Heart left ventricle (tissue), 16 donors: ENCODE results near the gene ESR2. TPM values are rescaled to one million over a fixed set of nuclear protein-coding genes. Genes with fewer than 3 reads are reported as not detected.

Source experiments
- ATAC-seq, 4 donors: fragments of 200-7000 bp; cut with Tn5 transposase; one replicate each; pipeline ENCODE4 v1.9.1; 2020 to 2022; ENCODE audit warnings: moderate library complexity in 4 of 4, mild to moderate bottlenecking in 3 of 4, moderate number of reproducible peaks in 1 of 4
- DNase-seq, 5 donors: peaks; one replicate each; pipeline ENCODE4 v3.0.0-alpha.2; 2020
- H3K27ac ChIP-seq, 12 donors: fragments of 200-600 bp; sonication (generic) in 4 of 12; one replicate each; pipeline versions ENCODE4 v1.5.0 to v1.8.0; 2016 to 2022; ENCODE audit warnings: mild to moderate bottlenecking in 2 of 12
- H3K27me3 ChIP-seq, 9 donors: fragments of 200-600 bp; sonication (generic) in 2 of 9; one replicate each; pipeline versions ENCODE4 v1.5.1 to v1.8.0; 2016 to 2022; ENCODE audit warnings: mild to moderate bottlenecking in 3 of 9
- H3K36me3 ChIP-seq, 9 donors: fragments of 200-600 bp; sonication (generic) in 2 of 9; one replicate each; pipeline versions ENCODE4 v1.5.0 to v1.8.0; 2018 to 2022; ENCODE audit warnings: mild to moderate bottlenecking in 2 of 9
- H3K4me1 ChIP-seq, 12 donors: fragments of 200-600 bp; sonication (generic) in 4 of 12; one replicate each; pipeline versions ENCODE4 v1.5.0 to v1.8.0; 2016 to 2022; ENCODE audit warnings: mild to moderate bottlenecking in 3 of 12
- H3K4me3 ChIP-seq, 12 donors: fragments of 200-600 bp; sonication (generic) in 4 of 12; one replicate each; pipeline versions ENCODE4 v1.5.0 to v1.8.0; 2017 to 2022; ENCODE audit warnings: mild to moderate bottlenecking in 9 of 12, moderate library complexity in 4 of 12
- H3K9me3 ChIP-seq, 12 donors: fragments of 200-600 bp; sonication (generic) in 4 of 12; one replicate each; pipeline versions ENCODE4 v1.5.0 to v1.8.0; 2016 to 2022; ENCODE audit warnings: mild to moderate bottlenecking in 1 of 12
- CTCF ChIP-seq, 12 donors: fragments of 200-600 bp; sonication (generic) in 4 of 12; IDR thresholded peaks; one replicate each; pipeline versions ENCODE4 v1.5.0 to v1.8.0; 2018 to 2022; ENCODE audit warnings: antibody characterized with exemption in 12 of 12, mild to moderate bottlenecking in 5 of 12
- POLR2A ChIP-seq, 2 donors: fragments of 450-650 bp; IDR thresholded peaks; one replicate each; pipeline ENCODE4 v1.6.1; 2017; ENCODE audit warnings: antibody characterized with exemption in 2 of 2, mild to moderate bottlenecking in 2 of 2, moderate library complexity in 2 of 2
- WGBS, 4 donors: extraction: QIAGEN DNeasy Blood & Tissue Kit in 2 of 4; methylation state at CpG; one replicate each; pipeline versions ENCODE4 v1.1.5 to v1.1.7; 2013 to 2018; 5-methylcytosine and 5-hydroxymethylcytosine counted together
- intact Hi-C, 10 donors: fragments of 100-400 bp; cut with DNase I; formaldehyde crosslinking; loops; one replicate each; pipeline versions ENCODE4 v1.11.1 to v1.14.2; 2022
- polyA plus RNA-seq, 2 donors: library from polyadenylated mRNA; stranded (reverse); fragments of 200-250 nt; gene quantifications; one replicate each; pipeline ENCODE4 v1.2.3, GENCODE V29; 2013
- total RNA-seq, 9 donors: library from RNA; depleted of rRNA in 2 of 9; stranded (reverse); fragments of >200 nt in 2 of 9; fragmentation: NEBNext Ultra II Directional in 3 of 9; extraction: Animal tissue kit (Norgen Biotek cat#: 25700) in 3 of 9; gene quantifications; one replicate each; pipeline versions ENCODE4 v1.1.0 to v1.2.4, GENCODE V29; 2016 to 2023
- donor health status: ischemic (EF 13 %, LVEDD 7.1; RV severe dilation, severe dysfunction).
- donor health status: healthy with polysubstance abuse.
- donor health status: DM: no; HTN: yes; CAD: no.
- donor health status: DM: no; HTN: no; CAD: no.
- donor health status: ischemic (EF 25% LVEDD 6.9; RV normal size, moderate dysfunction).
- donor health status: ischemic (EF 25% LVEDD 5.7; RV mildly dilated, moderate dysfunction).
- donor health status: healthy.
- donor health status: DM: yes; HTN: yes; CAD: no.
- donor health status: ischemic (EF 35%, LVEDD 5.7; RV mildly dilated, moderate dysfunction).
- donor health status: nonischemic (EF 11% LVEDD 7.7; RV severe dilation, severe dysfunction).
- donor health status: DM: yes; HTN: yes; CAD: no.
- donor health status: PGD.
- donor health status: ischemic (EF 29% LVEDD 5.4; RV normal size, mild dysfunction).
- donor health status: nonischemic (EF 23%, LVEDD 6.1; RV moderate dilation, normal function).

Gene ESR2
- total and polyA plus RNA-seq, 11 donors = 0.15 to 1.7 (median 0.61) TPM

GRCh38 chr14:64201921-64202545 is 92.1 kb downstream of the ESR2 start:
- Histone ChIP-seq H3K4me1 (peaks cover 0 to 52% (median 20%) of the 10 kb centered on the region in 12 donors), H3K27me3 (no peaks in the 10 kb centered on the region), H3K36me3 (peaks cover 0 to 15% (median 0%) of the 10 kb centered on the region in 9 donors), H3K27ac (peak overlapping the region in 3 of 12 donors; percentile 4 to 88 (median 80)), H3K4me3 (no peak overlapping the region), H3K9me3 (no peaks in the 10 kb centered on the region)
- TF ChIP-seq CTCF (IDR thresholded peaks at IDR 0.05) (no peak), POLR2A (IDR thresholded peaks at IDR 0.05) (no peak)
- DNase-seq (no peak), ATAC-seq (no peak)
- 86 to 95% (median 92%) methylated on average over 18 of the region's 18 CpGs for WGBS, 4 donors
- intact Hi-C loops = no loop called here

- Histone ChIP-seq H3K36me3 (peaks cover 0 to 15% (median 0%) of the 10 kb centered on the region in 9 donors), H3K27ac (peak overlapping the region in 9 of 12 donors; percentile 18 to 88 (median 76)), H3K9me3 (no peaks in the 10 kb centered on the region), H3K27me3 (no peaks in the 10 kb centered on the region), H3K4me1 (peaks cover 0 to 56% (median 22%) of the 10 kb centered on the region in 12 donors), H3K4me3 (no peak overlapping the region)
- TF ChIP-seq CTCF (IDR thresholded peaks at IDR 0.05) (no peak), POLR2A (IDR thresholded peaks at IDR 0.05) (no peak)
- WGBS, 4 donors = 87 to 95% (median 92%) methylated on average over 7 of the region's 7 CpGs
- DNase-seq = no peak
- ATAC-seq = no peak
- intact Hi-C loops = no loop called here
Measured at GRCh38 chr14:64201296-64201695, 92.9 kb downstream of the ESR2 start.

GRCh38 chr14:64200170-64200569 is 94.0 kb downstream of the ESR2 start:
- peak; percentile 57 to 75 (median 62) for ATAC-seq
- peaks cover 0 to 68% (median 31%) of the 10 kb centered on the region in 12 donors for H3K4me1 ChIP-seq

More at GRCh38 chr14:64200170-64200569, 94.0 kb downstream of the ESR2 start:
- Histone ChIP-seq H3K9me3 (no peaks in the 10 kb centered on the region), H3K4me3 (no peak overlapping the region), H3K36me3 (peaks cover 0 to 15% (median 0%) of the 10 kb centered on the region in 9 donors), H3K27ac (peak overlapping the region; percentile 11 to 88 (median 80)), H3K27me3 (no peaks in the 10 kb centered on the region)
- peak; percentile 68 to 80 (median 73) for DNase-seq
- WGBS, 4 donors = 28 to 37% (median 34%) methylated on average over 4 of the region's 4 CpGs
- intact Hi-C loops = no loop called here
- TF ChIP-seq POLR2A (IDR thresholded peaks at IDR 0.05) (no peak), CTCF (IDR thresholded peaks at IDR 0.05) (no peak)
